PFSK-1 (cell line): ENCODE data around the gene HACL1.

Experiments used
- FOXP2 ChIP-seq: optimal IDR thresholded peaks from 2 replicates; pipeline ENCODE3; 2011; ENCODE audit warnings: borderline replicate concordance, control low read depth, inconsistent platforms; ENCODE audit not compliant: insufficient read depth; ENCODE audit errors: extremely low read length, extremely low read depth
- POLR2AphosphoS5 ChIP-seq: IDR thresholded peaks from 2 replicates; pipeline ENCODE4 v1.6.1; 2012; ENCODE audit warnings: low read depth, mild to moderate bottlenecking, control low read depth, low read length, moderate library complexity
- REST ChIP-seq, 2 experiments: IDR thresholded peaks; 2 replicates each; pipeline versions ENCODE4 v1.6.1 to v1.8.0; 2011 to 2012; ENCODE audit warnings: low read depth in 2 of 2, low read length in 2 of 2, control low read depth in 1 of 2, inconsistent platforms in 1 of 2, mild to moderate bottlenecking in 1 of 2, moderate library complexity in 1 of 2; ENCODE audit not compliant: insufficient read depth in 1 of 2
- SIN3A ChIP-seq: IDR thresholded peaks from 2 replicates; pipeline ENCODE4 v1.6.1; 2012; ENCODE audit warnings: mild to moderate bottlenecking, low read length, moderate library complexity, borderline replicate concordance; ENCODE audit not compliant: insufficient read depth
- TAF1 ChIP-seq: IDR thresholded peaks from 2 replicates; pipeline ENCODE4 v1.6.1; 2012; ENCODE audit warnings: low read length, control low read depth, borderline replicate concordance; ENCODE audit not compliant: insufficient read depth

The HACL1 gene

GRCh38 chr3:15514663-15515340 lies 86.6 kb downstream of the HACL1 start:
- TF ChIP-seq SIN3A (no peak), POLR2AphosphoS5 (no peak), FOXP2 (no peak)

GRCh38 chr3:15513810-15514662 lies 87.3 kb downstream of the HACL1 start:
- TF ChIP-seq POLR2AphosphoS5 (no peak), REST (IDR thresholded peaks at IDR 0.05; ENCODE audit: insufficient read depth in 1 of 2, low read depth in 2 of 2, low read length in 2 of 2) (no peak), TAF1 (no peak), SIN3A (no peak), FOXP2 (no peak)

GRCh38 chr3:15513116-15513515 lies 88.3 kb downstream of the HACL1 start:
- TF ChIP-seq TAF1 (no peak), FOXP2 (no peak), REST (IDR thresholded peaks at IDR 0.05; ENCODE audit: insufficient read depth in 1 of 2, low read depth in 2 of 2, low read length in 2 of 2) (no peak), POLR2AphosphoS5 (no peak), SIN3A (no peak)

- no peak for TF ChIP-seq SIN3A
- TF ChIP-seq FOXP2: no peak
- TF ChIP-seq TAF1: no peak
- TF ChIP-seq POLR2AphosphoS5: no peak
- no peak for TF ChIP-seq REST (IDR thresholded peaks at IDR 0.05; ENCODE audit: insufficient read depth in 1 of 2, low read depth in 2 of 2, low read length in 2 of 2)
These were observed 89.2 kb downstream of the HACL1 start for GRCh38 chr3:15512166-15512565.

GRCh38 chr3:15511156-15511555 lies 90.2 kb downstream of the HACL1 start:
- TF ChIP-seq POLR2AphosphoS5: no peak
- TF ChIP-seq FOXP2: no peak
- no peak for TF ChIP-seq SIN3A
- TF ChIP-seq REST (IDR thresholded peaks at IDR 0.05; ENCODE audit: insufficient read depth in 1 of 2, low read depth in 2 of 2, low read length in 2 of 2): no peak
- TF ChIP-seq TAF1: no peak
